HG03558 (cell line): ENCODE results near the gene IRF3.

ENCODE experiments used
- ATAC-seq: cut with Tn5 transposase; IDR thresholded peaks from one replicate; pipeline ENCODE4 v1.9.1; 2021; ENCODE audit warnings: moderate number of reproducible peaks; ENCODE audit not compliant: unreplicated experiment; ENCODE audit errors: extremely low read depth

The IRF3 gene

GRCh38 chr19:49688531-49689132 lies 23.0 kb upstream of the IRF3 start:
- ATAC-seq = no peak

- ATAC-seq = no peak
Observed at GRCh38 chr19:49687566-49688316, 22.1 kb upstream of the IRF3 start.

GRCh38 chr19:49687150-49687549 lies 21.5 kb upstream of the IRF3 start:
- no peak for ATAC-seq

DNA sequence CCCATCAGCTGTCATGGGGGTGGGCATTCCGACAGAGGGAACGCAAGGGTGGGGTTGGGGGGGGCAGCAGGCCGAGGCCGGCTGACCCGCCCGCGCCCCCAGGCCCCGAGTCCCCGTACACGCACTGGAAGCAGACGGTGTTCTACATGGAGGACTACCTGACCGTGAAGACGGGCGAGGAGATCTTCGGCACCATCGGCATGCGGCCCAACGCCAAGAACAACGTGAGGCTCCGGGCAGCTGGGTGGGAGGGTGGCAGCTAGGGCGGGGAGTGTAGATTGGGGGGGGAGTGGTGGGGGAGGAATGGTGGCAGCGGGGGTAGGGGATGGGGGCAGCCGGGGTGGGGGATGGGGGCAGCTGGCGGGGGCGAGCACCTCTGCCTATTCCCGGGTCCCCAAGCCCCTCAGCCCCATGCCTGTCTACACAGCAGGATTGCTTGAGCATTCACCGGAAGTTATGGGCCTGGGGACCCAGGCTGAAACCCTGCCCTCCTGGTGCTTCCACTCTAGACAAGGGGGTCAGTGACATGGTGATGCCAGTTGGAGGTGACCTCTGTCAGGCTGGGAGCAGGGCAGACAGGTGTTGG lies 20.9 kb upstream of the IRF3 start:
- no peak for ATAC-seq

GRCh38 chr19:49685845-49686332 lies 20.2 kb upstream of the IRF3 start:
- ATAC-seq = no peak

DNA sequence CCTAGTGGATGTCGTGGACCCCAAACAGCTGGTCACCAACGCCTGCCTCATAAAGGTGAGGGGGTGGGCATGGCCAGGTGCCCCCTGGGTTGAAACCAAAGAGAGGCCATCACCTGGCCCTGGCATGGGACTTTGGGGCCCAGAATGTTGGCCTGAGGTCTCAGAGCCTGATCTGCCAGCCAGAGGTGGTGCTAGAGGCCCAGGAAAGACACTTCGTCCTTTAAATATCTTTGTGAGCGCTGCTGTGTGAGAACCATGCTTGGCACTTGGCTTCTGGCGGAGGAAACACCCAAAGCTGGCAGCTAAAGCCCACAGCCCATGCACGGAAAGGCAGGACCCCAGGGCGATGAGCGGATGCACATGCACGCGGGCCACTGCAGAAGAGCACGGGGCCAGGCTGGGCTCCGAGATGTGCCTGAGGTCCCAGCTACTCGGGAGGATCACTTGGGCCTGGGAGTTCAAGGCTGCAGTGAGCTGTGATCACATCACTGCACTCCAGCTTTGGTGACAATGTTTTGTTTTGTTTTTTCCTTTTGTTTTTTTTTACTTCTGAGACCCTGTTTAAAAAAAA lies 19.4 kb upstream of the IRF3 start:
- ATAC-seq = no peak

DNA sequence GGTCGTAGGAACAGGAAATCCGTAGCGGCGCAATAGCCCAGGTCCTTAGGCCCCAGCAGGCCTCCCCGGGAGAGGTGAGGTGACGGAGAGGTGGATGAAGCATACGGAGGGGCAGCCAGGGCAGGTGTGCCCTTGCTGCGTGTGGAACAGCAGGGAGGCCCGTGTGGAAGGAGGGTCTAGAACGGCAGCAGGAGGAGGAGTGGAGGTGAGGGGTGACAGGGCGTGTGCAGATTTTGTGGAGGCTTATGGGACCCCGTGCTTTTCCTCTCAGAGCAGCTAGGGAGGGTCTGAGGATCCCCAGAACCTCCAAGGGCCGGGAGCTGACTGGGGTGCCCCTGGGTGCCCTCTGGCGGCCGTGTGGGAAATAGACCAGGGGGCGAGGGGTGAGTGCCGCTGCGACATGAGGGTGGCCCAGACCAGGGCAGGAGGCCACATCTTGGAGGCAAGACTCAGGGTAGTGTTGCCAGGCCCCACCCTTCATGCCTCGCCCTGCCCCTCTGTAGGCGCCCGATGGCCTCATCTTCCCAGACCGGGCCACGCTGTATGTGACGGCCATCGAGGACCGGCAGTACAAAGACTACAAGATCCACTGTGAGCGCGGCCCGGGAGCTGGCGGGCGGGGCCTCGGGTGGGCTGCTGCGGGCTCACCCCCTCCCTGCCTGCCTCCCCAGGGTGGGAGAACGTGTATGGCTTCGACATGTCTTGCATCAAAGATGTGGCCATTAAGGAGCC lies 18.8 kb upstream of the IRF3 start:
- ATAC-seq = no peak

DNA sequence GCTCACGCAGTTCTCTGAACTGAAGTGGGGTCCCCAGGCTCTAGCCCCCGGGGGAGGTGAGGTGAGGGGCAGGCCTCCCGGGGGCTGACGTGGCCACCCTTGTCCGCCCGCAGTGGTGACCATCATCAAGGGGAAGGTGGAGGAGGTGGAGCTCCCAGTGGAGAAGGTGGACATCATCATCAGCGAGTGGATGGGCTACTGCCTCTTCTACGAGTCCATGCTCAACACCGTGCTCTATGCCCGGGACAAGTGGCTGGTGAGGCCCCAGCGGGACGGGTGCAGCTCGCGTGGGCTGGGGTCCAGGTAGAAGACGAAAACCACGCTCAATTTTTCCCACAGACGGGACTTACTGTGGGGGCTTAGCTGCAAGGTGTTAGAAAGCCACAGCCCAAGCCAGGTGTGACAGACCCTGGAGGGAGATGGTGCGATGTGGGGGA lies 18.2 kb upstream of the IRF3 start:
- no peak for ATAC-seq

DNA sequence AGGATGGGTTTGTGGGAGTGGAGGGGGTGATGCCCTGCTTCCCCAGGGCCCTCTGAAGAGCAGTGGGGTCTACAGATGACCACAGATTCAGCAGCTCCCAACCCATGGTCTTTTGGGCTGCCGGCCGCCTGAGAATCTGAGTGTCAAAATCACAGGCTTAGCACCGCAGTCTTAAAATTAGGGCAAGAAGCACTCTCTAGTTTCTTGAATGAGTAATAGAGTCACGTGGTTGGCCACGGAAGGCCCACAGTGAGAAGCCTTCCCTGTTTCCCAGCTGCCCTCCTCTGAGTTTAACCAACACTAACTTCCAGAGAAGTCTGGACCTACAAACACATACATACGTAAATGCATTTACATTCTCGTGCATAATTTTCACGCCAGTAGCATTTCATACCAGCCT lies 16.6 kb upstream of the IRF3 start:
- ATAC-seq = no peak

- ATAC-seq = no peak
Observed at GRCh38 chr19:49681830-49682229, 16.2 kb upstream of the IRF3 start.

DNA sequence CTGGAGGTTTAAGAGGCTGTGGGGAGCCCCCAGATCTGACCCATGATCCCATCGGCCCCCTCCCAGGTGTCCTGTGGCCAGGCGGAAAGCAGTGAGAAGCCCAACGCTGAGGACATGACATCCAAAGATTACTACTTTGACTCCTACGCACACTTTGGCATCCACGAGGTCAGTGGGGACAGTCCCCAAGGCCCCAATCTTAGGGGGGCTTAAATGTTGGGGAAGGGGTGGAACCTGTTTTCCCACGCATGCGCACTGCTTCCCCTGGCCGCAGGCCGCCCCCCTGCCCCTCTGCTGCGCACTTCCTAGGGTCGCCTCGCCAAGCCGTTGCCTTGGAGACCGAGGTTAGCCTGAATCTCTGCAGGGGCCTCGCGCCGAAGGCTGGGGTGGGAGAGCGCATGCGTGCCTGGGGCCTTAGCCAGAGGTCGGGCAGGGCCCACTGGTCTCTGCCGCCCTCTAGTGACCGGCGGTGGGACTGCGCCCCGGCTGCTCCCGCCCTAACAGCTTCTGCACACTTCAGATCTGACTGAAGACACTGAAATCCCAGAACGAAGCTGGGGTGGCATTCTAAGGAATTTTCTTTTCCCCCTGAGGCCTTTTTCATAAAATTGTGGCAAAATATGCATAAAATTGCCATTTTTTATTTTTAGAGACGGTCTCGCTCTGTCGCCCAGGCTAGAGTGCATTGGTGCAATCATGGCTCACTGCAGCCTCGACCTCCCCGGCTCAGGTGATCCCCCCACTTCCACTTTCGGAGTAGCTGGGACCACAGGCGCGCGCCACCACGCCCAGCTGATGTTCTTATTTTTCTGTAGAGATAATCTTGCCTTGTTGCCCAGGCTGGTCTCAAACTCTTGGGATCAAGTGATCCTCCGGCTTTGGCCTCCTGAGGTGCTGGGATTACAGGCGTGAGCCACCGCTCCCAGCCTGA lies 15.0 kb upstream of the IRF3 start:
- no peak for ATAC-seq

DNA sequence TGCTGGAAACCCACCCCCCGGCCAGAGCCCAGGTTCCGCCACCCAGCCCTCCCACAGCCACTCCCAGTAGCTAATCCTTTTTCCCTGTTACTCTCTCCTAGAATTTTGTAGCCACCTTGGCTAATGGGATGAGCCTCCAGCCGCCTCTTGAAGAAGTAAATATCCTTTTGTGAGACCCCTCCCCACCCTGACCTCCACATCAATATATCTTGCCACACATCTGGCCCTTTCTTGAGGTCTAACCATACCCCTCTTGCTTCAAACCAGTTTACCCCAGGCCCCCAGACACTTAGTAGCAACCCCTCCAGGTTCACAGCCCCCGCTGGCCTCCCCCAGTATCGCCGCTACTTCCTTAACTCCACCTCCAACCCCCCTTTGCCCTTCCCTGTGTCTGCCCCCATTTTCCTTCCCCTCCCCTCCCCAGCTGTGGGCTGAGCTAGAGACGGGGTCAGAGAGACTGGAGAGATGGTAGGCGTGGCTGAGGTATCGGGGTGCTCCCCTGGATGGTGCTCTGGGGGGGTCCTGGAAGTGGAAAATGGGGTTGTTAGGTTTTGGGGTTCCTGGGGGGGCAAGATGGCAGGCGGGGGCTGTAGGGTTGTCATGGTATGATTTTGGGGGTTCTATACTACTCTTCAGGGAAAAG lies 14.2 kb upstream of the IRF3 start:
- no peak for ATAC-seq

- no peak for ATAC-seq
Observed at GRCh38 chr19:49678985-49679770, 13.5 kb upstream of the IRF3 start.

DNA sequence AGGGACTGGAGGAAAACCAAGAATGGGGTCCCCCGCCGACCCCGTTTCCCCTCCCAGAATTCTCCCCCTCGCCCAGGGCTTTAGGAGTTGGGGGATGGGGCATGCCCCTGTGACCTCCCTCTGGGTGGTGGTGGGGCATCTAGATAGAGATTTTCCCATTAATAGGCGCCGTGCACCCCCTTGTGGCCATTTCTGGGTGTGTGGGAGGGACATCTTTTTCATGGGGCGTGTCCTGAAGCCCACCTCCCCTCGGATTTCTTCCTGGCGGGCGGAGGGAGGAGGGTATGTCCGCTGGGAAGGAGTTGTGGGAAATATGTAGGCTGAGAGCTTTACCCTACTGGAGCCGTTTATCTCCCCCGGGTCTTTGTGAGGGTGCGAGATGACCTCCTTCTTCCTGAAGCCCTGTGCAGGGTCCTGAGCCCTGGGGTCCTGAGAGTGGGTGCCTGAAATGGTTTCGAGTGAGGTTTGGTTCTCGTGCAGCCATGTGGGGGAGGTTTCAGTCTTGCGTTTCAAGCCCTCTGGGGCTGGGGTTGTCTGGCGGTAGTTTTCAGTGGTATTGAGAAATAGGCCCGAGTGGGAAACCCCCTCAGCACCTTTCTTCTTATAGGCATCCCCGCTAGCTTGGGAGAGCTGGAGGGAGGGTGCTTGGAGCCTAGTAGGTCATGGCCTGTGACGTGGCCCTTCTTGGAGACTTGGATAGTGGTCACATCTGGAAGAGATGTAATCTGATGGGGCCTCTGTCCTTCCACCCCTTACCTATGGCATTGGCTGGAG lies 12.4 kb upstream of the IRF3 start:
- no peak for ATAC-seq

- ATAC-seq = no peak
Observed at GRCh38 chr19:49677231-49677900, 11.7 kb upstream of the IRF3 start, which contains the start of gene PRMT1. PRMT1 (plus strand) TSS chr19:49677271; CDS start chr19:49677281, 10 bp downstream.

- peak; percentile 43 for ATAC-seq
Observed at GRCh38 chr19:49676784-49677230, 11.2 kb upstream of the IRF3 start.
